ENCODE results near the gene RLN1.

DNA sequence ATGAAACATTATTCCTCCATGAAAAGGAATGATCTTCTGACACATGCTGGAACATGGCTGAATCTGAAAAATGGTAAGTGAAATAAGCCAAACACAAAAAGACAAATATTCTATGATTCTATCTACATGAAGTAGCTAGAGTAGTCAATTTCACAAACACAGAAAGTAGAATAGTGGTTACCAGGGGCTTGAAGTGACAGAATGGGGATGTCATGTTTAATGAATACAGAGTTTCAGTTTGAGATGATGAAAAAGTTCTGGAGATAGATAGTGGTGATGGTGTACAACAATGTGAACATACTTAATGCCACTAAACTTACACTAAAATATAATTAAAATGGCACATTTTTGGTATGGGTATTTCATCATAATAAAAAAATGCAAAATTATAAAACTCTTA lies 53.4 kb downstream of the RLN1 start:
- TF ChIP-seq, protein P1, sequence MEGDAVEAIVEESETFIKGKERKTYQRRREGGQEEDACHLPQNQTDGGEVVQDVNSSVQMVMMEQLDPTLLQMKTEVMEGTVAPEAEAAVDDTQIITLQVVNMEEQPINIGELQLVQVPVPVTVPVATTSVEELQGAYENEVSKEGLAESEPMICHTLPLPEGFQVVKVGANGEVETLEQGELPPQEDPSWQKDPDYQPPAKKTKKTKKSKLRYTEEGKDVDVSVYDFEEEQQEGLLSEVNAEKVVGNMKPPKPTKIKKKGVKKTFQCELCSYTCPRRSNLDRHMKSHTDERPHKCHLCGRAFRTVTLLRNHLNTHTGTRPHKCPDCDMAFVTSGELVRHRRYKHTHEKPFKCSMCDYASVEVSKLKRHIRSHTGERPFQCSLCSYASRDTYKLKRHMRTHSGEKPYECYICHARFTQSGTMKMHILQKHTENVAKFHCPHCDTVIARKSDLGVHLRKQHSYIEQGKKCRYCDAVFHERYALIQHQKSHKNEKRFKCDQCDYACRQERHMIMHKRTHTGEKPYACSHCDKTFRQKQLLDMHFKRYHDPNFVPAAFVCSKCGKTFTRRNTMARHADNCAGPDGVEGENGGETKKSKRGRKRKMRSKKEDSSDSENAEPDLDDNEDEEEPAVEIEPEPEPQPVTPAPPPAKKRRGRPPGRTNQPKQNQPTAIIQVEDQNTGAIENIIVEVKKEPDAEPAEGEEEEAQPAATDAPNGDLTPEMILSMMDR (IDR thresholded peaks at IDR 0.05; ENCODE audit: low read length): no peak
- TF ChIP-seq EZH2 (optimal IDR thresholded peaks at IDR 0.05; ENCODE audit: low read depth, low read length): no peak
- no peak for TF ChIP-seq EZH2phosphoT487 (IDR thresholded peaks at IDR 0.05; ENCODE audit: low read length)

Measured in MM.1S (cell line).